Osteocyte (in vitro differentiated cells): ENCODE results near the gene TREML4. TPM values are rescaled to one million over a fixed set of nuclear protein-coding genes. Genes with fewer than 3 reads are reported as not detected.
"Not testable (repeated sequence)": the region's sequence is repeated elsewhere in the genome, so short reads cannot be mapped to it uniquely, and the experiment has no call there.

ENCODE experiments used
- DNase-seq: peaks from one replicate; pipeline ENCODE4 v3.0.0; 2021; ENCODE audit warnings: mixed read lengths; ENCODE audit not compliant: unreplicated experiment; ENCODE audit errors: extremely low spot score
- H3K27ac Mint-ChIP-seq: one replicate; pipeline ENCODE4 v1.8.0; 2021; ENCODE audit warnings: mild to moderate bottlenecking, mixed read lengths; ENCODE audit not compliant: unreplicated experiment
- H3K27me3 Mint-ChIP-seq: one replicate; pipeline ENCODE4 v1.8.0; 2021; ENCODE audit warnings: mixed read lengths; ENCODE audit not compliant: unreplicated experiment
- H3K36me3 Mint-ChIP-seq: one replicate; pipeline ENCODE4 v1.8.0; 2021; ENCODE audit warnings: mixed read lengths; ENCODE audit not compliant: unreplicated experiment
- H3K4me1 Mint-ChIP-seq: one replicate; pipeline ENCODE4 v1.8.0; 2021; ENCODE audit warnings: mixed read lengths; ENCODE audit not compliant: unreplicated experiment
- H3K4me3 Mint-ChIP-seq: one replicate; pipeline ENCODE4 v1.8.0; 2021; ENCODE audit warnings: mild to moderate bottlenecking, moderate library complexity, mixed read lengths; ENCODE audit not compliant: unreplicated experiment
- H3K9me3 Mint-ChIP-seq: one replicate; pipeline ENCODE4 v1.8.0; 2021; ENCODE audit warnings: mixed read lengths; ENCODE audit not compliant: unreplicated experiment
- CTCF ChIP-seq: fragments of 200-600 bp; sonication (generic); IDR thresholded peaks from 2 replicates; pipeline ENCODE4 v1.5.0; 2021; ENCODE audit warnings: antibody characterized with exemption, mild to moderate bottlenecking, moderate library complexity
- total RNA-seq: library from RNA; stranded (reverse); gene quantifications from 2 replicates; pipeline ENCODE4 v1.2.1, GENCODE V29; 2021

Gene TREML4
- total RNA-seq, 1 donor from 2014 or later, result not detected

DNA sequence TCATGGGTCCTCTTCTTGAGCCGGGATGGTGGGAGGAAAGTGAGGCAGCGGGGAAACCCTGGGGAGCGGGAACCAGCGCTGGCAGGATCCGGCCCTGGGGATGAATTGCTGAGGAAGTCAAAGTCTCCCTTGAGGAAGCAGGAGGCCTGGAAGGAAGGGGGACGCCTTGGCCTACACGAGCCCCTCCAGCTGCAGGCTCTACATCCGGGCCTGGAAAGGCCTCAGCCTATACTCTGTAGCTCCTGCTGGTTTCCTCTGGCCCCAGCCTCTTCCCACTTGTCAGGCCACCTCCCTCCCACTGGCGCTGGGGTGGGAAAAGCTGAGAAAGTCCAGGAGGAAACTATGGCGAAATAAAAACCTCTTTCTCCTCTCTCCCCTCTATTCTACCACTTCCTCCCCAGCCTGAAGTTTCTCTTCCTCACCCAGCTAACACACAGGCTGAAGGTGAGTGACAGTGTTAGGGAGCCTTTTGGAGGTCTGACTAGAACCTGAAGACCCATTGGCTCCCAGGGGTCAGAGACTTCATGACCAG lies 42.1 kb upstream of the TREML4 start:
- H3K9me3 Mint-ChIP-seq, result no peaks in the 10 kb centered on the region
- no peaks in the 10 kb centered on the region for H3K4me1 Mint-ChIP-seq
- H3K27ac Mint-ChIP-seq, result no peak overlapping the region
- DNase-seq, result peak; percentile 73
- no peaks in the 10 kb centered on the region for H3K36me3 Mint-ChIP-seq
- H3K4me3 Mint-ChIP-seq, result no peak overlapping the region
- no peak for TF ChIP-seq CTCF
- H3K27me3 Mint-ChIP-seq, result peaks cover 26% of the 10 kb centered on the region

GRCh38 chr6:41187924-41188886 lies 39.9 kb upstream of the TREML4 start:
- peak; percentile 62 for DNase-seq
- Mint-ChIP-seq H3K4me3 (no peak overlapping the region), H3K27me3 (peaks cover 16% of the 10 kb centered on the region), H3K9me3 (no peaks in the 10 kb centered on the region), H3K36me3 (no peaks in the 10 kb centered on the region), H3K4me1 (no peaks in the 10 kb centered on the region), H3K27ac (no peak overlapping the region)
- TF ChIP-seq CTCF, result no peak

DNA sequence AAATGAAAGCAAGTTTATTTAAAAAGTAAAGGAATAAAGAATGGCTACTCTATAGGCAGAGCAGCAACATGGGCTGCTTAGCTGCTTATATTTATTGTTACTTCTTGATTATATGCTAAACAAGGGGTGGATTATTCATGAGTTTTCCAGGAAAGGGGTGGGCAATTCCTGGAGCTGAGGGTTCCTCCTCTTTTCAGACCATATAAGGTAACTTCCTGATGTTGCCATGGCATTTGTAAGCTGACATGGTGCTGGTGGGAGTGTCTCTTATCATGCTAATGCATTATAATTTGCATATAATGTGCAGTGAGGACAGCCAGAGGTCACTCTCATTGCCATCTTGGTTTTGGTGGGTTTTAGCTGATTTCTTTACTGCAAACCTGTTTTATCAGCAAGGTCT lies 39.1 kb upstream of the TREML4 start:
- H3K36me3 Mint-ChIP-seq, H3K27ac Mint-ChIP-seq, H3K4me1 Mint-ChIP-seq, H3K4me3 Mint-ChIP-seq, DNase-seq, H3K9me3 Mint-ChIP-seq: not testable (repeated sequence)
- H3K27me3 Mint-ChIP-seq, result peaks cover 16% of the 10 kb centered on the region

GRCh38 chr6:41189967-41190366 lies 38.2 kb upstream of the TREML4 start:
- Mint-ChIP-seq H3K4me1 (no peaks in the 10 kb centered on the region), H3K36me3 (no peaks in the 10 kb centered on the region), H3K4me3 (no peak overlapping the region), H3K9me3 (no peaks in the 10 kb centered on the region), H3K27me3 (peaks cover 15% of the 10 kb centered on the region), H3K27ac (no peak overlapping the region)
- peak; percentile 23 for DNase-seq
- no peak for TF ChIP-seq CTCF

DNA sequence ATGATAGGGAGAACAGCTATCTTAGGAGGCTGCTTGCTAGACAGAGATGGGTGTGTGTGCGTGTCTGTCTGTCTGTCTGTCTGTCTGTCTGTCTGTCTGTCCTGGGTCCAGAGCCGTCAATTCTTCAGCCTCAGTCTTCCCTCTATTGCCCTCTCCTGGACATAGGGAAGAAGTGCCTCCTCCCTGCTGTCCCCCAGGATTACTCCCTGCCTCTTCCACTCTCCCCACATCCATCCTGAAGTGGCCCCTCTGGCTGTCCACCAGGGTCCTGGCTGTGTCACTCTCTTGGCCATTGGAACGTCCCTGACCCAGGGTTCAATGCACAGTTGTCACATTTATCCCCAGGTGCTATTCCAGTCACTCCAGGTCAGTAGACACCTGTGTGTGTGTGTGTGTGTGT lies 37.4 kb upstream of the TREML4 start:
- Mint-ChIP-seq H3K4me1 (no peaks in the 10 kb centered on the region), H3K27me3 (peaks cover 16% of the 10 kb centered on the region), H3K9me3 (no peaks in the 10 kb centered on the region), H3K4me3 (no peak overlapping the region), H3K27ac (no peak overlapping the region), H3K36me3 (no peaks in the 10 kb centered on the region)
- DNase-seq, result peak; percentile 42
- no peak for TF ChIP-seq CTCF
